ENCODE measurements around the gene CDH3.

DNA sequence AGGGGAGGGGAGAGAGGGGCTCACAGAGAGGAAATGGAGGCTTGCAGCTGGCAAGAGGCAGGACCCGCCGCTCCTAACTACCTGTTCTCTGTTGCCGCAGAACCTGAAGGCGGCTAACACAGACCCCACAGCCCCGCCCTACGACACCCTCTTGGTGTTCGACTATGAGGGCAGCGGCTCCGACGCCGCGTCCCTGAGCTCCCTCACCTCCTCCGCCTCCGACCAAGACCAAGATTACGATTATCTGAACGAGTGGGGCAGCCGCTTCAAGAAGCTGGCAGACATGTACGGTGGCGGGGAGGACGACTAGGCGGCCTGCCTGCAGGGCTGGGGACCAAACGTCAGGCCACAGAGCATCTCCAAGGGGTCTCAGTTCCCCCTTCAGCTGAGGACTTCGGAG is 53.0 kb downstream of the CDH3 start:
- TF ChIP-seq, protein P1, sequence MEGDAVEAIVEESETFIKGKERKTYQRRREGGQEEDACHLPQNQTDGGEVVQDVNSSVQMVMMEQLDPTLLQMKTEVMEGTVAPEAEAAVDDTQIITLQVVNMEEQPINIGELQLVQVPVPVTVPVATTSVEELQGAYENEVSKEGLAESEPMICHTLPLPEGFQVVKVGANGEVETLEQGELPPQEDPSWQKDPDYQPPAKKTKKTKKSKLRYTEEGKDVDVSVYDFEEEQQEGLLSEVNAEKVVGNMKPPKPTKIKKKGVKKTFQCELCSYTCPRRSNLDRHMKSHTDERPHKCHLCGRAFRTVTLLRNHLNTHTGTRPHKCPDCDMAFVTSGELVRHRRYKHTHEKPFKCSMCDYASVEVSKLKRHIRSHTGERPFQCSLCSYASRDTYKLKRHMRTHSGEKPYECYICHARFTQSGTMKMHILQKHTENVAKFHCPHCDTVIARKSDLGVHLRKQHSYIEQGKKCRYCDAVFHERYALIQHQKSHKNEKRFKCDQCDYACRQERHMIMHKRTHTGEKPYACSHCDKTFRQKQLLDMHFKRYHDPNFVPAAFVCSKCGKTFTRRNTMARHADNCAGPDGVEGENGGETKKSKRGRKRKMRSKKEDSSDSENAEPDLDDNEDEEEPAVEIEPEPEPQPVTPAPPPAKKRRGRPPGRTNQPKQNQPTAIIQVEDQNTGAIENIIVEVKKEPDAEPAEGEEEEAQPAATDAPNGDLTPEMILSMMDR (IDR thresholded peaks at IDR 0.05; ENCODE audit: low read length) = no peak
- TF ChIP-seq EZH2phosphoT487 (IDR thresholded peaks at IDR 0.05; ENCODE audit: low read length) = no peak

Data from MM.1S (cell line).